Stimulated activated CD8-positive, alpha-beta memory T cell treated with anti-CD3 and anti-CD28 coated beads, Interleukin-2, amount 100 ng/mL, for 1 hour (primary cell): ENCODE results near the gene SBF2.

Experiments used
- DNase-seq, 2 donors: peaks; one replicate each; pipeline ENCODE4 v3.0.0-alpha.2; 2020; ENCODE audit warnings: low read depth in 2 of 2

Gene SBF2

GRCh38 chr11:9817191-9817590 lies 476.8 kb downstream of the SBF2 start:
- DNase-seq, result no peak

- DNase-seq, result no peak
Observed at GRCh38 chr11:9815486-9816136, 478.4 kb downstream of the SBF2 start.

- DNase-seq, result no peak
Observed at GRCh38 chr11:9814108-9814507, 479.9 kb downstream of the SBF2 start.

GRCh38 chr11:9808943-9809342 lies 485.1 kb downstream of the SBF2 start:
- DNase-seq, result no peak

- no peak for DNase-seq
Observed at GRCh38 chr11:9806946-9807687, 486.9 kb downstream of the SBF2 start.

- no peak for DNase-seq
Observed at GRCh38 chr11:9804419-9804902, 489.6 kb downstream of the SBF2 start.

GRCh38 chr11:9803685-9804418 lies 490.2 kb downstream of the SBF2 start:
- no peak for DNase-seq

- DNase-seq, result no peak
Observed at GRCh38 chr11:9802291-9802861, 491.6 kb downstream of the SBF2 start.

- DNase-seq, result no peak
Observed at GRCh38 chr11:9799886-9800285, 494.1 kb downstream of the SBF2 start.

GRCh38 chr11:9797300-9797699 lies 496.7 kb downstream of the SBF2 start:
- no peak for DNase-seq

- DNase-seq, result no peak
Observed at GRCh38 chr11:9796854-9797253, 497.2 kb downstream of the SBF2 start.

GRCh38 chr11:9796266-9796665 lies 497.8 kb downstream of the SBF2 start:
- no peak for DNase-seq

- no peak for DNase-seq
Observed at GRCh38 chr11:9790703-9791102, 503.3 kb downstream of the SBF2 start.

- DNase-seq, result no peak
Observed at GRCh38 chr11:9789910-9790309, 504.1 kb downstream of the SBF2 start.

GRCh38 chr11:9787981-9788521 lies 506.0 kb downstream of the SBF2 start:
- no peak for DNase-seq

- no peak for DNase-seq
Observed at GRCh38 chr11:9787260-9787659, 506.8 kb downstream of the SBF2 start.

- no peak for DNase-seq
Observed at GRCh38 chr11:9784602-9785315, 509.3 kb downstream of the SBF2 start.

GRCh38 chr11:9783986-9784385 lies 510.0 kb downstream of the SBF2 start:
- no peak for DNase-seq

GRCh38 chr11:9780929-9781328 lies 513.1 kb downstream of the SBF2 start:
- DNase-seq, result no peak

- no peak for DNase-seq
Observed at GRCh38 chr11:9777525-9777924, 516.5 kb downstream of the SBF2 start.

- no peak for DNase-seq
Observed at GRCh38 chr11:9777066-9777465, 517.0 kb downstream of the SBF2 start.
